ENCODE measurements around the gene MAGI3.
"Not testable (repeated sequence)": the region's sequence is repeated elsewhere in the genome, so short reads cannot be mapped to it uniquely, and the experiment has no call there.

The MAGI3 gene

GRCh38 chr1:113541106-113541505, 150.8 kb downstream of the MAGI3 start:
- H2AFZ ChIP-seq (ENCODE audit: low read length, unreplicated experiment), result no peak overlapping the region
- H3K36me3 ChIP-seq (ENCODE audit: insufficient read depth, low read length), result no peaks in the 10 kb centered on the region
- H3K4me1 ChIP-seq (ENCODE audit: control insufficient read depth, insufficient read depth, low read length, unreplicated experiment), result peaks cover 19% of the 10 kb centered on the region
- H3K27me3 ChIP-seq (ENCODE audit: insufficient read depth, low read length), result no peaks in the 10 kb centered on the region
- no peak overlapping the region for H3K27ac ChIP-seq (ENCODE audit: low read depth, low read length)
- H3K79me2 ChIP-seq (ENCODE audit: control insufficient read depth, insufficient read depth, low read length, unreplicated experiment), result peaks cover 8% of the 10 kb centered on the region
- no peak overlapping the region for H3K4me3 ChIP-seq (ENCODE audit: low read depth, low read length)

DNA sequence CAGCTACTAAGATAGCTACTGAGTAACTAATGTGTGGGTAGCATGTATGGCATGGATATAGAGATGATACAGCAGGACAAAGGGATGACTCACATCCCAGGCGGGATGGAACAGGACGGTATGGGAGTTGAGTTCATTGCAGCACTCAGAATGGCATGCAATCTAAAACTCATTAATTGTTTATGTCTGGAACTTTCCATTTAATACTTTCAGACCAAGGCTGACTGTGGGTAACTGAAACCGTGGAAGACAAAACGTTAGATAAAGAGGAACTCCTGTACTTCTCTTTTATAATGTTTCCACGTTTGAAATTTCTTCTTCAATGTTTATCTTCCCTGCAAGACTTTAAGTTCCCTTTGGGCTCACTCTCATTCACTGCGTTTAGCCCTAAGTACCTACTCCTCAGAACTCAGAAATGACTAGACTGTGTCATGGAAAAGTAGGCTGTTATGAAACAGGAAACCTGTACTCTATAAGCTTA, 151.9 kb downstream of the MAGI3 start:
- H3K4me1 ChIP-seq (ENCODE audit: control insufficient read depth, insufficient read depth, low read length, unreplicated experiment), result peaks cover 16% of the 10 kb centered on the region
- H3K79me2 ChIP-seq (ENCODE audit: control insufficient read depth, insufficient read depth, low read length, unreplicated experiment), result peaks cover 4% of the 10 kb centered on the region
- H3K4me3 ChIP-seq (ENCODE audit: low read depth, low read length), result no peak overlapping the region
- no peaks in the 10 kb centered on the region for H3K27me3 ChIP-seq (ENCODE audit: insufficient read depth, low read length)
- no peaks in the 10 kb centered on the region for H3K36me3 ChIP-seq (ENCODE audit: insufficient read depth, low read length)
- H2AFZ ChIP-seq (ENCODE audit: low read length, unreplicated experiment), result peak overlapping the region; percentile 41
- H3K27ac ChIP-seq (ENCODE audit: low read depth, low read length), result peak overlapping the region; percentile 75

DNA sequence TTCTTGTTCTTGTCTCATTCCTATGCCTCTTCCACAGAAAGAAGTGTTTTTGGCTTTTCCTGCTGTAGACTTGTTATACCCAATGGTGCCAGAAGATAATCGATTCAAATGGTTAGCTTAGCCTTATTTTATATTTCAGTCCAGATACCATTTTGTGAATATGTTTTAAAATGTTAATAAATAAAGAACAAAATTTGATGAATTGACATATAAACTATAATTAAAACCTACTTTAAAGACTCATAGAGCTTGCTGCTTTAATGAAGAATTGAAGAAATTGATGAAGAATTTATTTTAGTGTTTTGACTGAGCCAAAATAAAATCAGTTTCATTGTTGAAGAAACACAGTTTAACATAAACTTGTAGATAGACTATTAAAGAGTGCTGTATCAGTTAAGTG, 152.8 kb downstream of the MAGI3 start:
- Histone ChIP-seq H3K4me3 (ENCODE audit: low read depth, low read length) (no peak overlapping the region), H3K36me3 (ENCODE audit: insufficient read depth, low read length) (no peaks in the 10 kb centered on the region), H2AFZ (ENCODE audit: low read length, unreplicated experiment) (no peak overlapping the region), H3K79me2 (ENCODE audit: control insufficient read depth, insufficient read depth, low read length, unreplicated experiment) (peaks cover 3% of the 10 kb centered on the region), H3K27ac (ENCODE audit: low read depth, low read length) (no peak overlapping the region), H3K4me1 (ENCODE audit: control insufficient read depth, insufficient read depth, low read length, unreplicated experiment) (peaks cover 16% of the 10 kb centered on the region), H3K27me3 (ENCODE audit: insufficient read depth, low read length) (no peaks in the 10 kb centered on the region)

DNA sequence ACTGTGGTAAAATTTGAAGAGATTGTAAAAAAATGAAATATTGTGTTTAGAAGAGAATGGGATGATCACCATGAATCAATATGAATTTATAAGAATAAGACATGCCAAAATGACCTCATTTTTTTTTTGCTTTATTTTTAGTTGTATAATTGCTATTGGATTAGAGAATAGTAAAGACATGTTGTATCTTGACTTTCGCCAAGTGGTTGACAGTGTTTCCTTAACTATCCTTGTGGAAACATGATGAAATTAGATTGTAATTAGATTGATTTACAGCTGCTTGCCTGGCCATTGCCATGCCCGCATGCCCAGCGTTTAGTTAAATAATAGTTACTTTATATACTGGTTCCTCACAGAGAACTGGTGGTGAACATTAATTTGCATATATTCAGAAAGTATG, 154.9 kb downstream of the MAGI3 start:
- no peaks in the 10 kb centered on the region for H3K27me3 ChIP-seq (ENCODE audit: insufficient read depth, low read length)
- peaks cover 15% of the 10 kb centered on the region for H3K4me1 ChIP-seq (ENCODE audit: control insufficient read depth, insufficient read depth, low read length, unreplicated experiment)
- H3K27ac ChIP-seq (ENCODE audit: low read depth, low read length), result no peak overlapping the region
- no peaks in the 10 kb centered on the region for H3K36me3 ChIP-seq (ENCODE audit: insufficient read depth, low read length)
- H3K79me2 ChIP-seq (ENCODE audit: control insufficient read depth, insufficient read depth, low read length, unreplicated experiment), result peaks cover 3% of the 10 kb centered on the region
- H2AFZ ChIP-seq (ENCODE audit: low read length, unreplicated experiment), result no peak overlapping the region
- no peak overlapping the region for H3K4me3 ChIP-seq (ENCODE audit: low read depth, low read length)

- Histone ChIP-seq H3K4me3 (ENCODE audit: low read depth, low read length) (no peak overlapping the region), H3K4me1 (ENCODE audit: control insufficient read depth, insufficient read depth, low read length, unreplicated experiment) (peaks cover 13% of the 10 kb centered on the region), H3K27ac (ENCODE audit: low read depth, low read length) (no peak overlapping the region), H2AFZ (ENCODE audit: low read length, unreplicated experiment) (no peak overlapping the region), H3K27me3 (ENCODE audit: insufficient read depth, low read length) (no peaks in the 10 kb centered on the region), H3K36me3 (ENCODE audit: insufficient read depth, low read length) (no peaks in the 10 kb centered on the region), H3K79me2 (ENCODE audit: control insufficient read depth, insufficient read depth, low read length, unreplicated experiment) (peaks cover 3% of the 10 kb centered on the region)
These were observed 155.3 kb downstream of the MAGI3 start for GRCh38 chr1:113545626-113546025.

GRCh38 chr1:113551728-113552127, 161.4 kb downstream of the MAGI3 start:
- 0 out of 2 replicates have a peak overlapping the region, but pooled peaks have one; percentile 19 for H3K27ac ChIP-seq (ENCODE audit: low read depth, low read length)
- no peak overlapping the region for H3K4me3 ChIP-seq (ENCODE audit: low read depth, low read length)
- peaks cover 14% of the 10 kb centered on the region for H3K4me1 ChIP-seq (ENCODE audit: control insufficient read depth, insufficient read depth, low read length, unreplicated experiment)
- H3K79me2 ChIP-seq (ENCODE audit: control insufficient read depth, insufficient read depth, low read length, unreplicated experiment), result no peaks in the 10 kb centered on the region
- H2AFZ ChIP-seq (ENCODE audit: low read length, unreplicated experiment), result no peak overlapping the region
- H3K27me3 ChIP-seq (ENCODE audit: insufficient read depth, low read length), result no peaks in the 10 kb centered on the region
- no peaks in the 10 kb centered on the region for H3K36me3 ChIP-seq (ENCODE audit: insufficient read depth, low read length)

GRCh38 chr1:113552244-113552643, 161.9 kb downstream of the MAGI3 start:
- Histone ChIP-seq H3K79me2 (ENCODE audit: control insufficient read depth, insufficient read depth, low read length, unreplicated experiment) (no peaks in the 10 kb centered on the region), H3K4me1 (ENCODE audit: control insufficient read depth, insufficient read depth, low read length, unreplicated experiment) (peaks cover 14% of the 10 kb centered on the region), H3K27me3 (ENCODE audit: insufficient read depth, low read length) (no peaks in the 10 kb centered on the region), H3K36me3 (ENCODE audit: insufficient read depth, low read length) (no peaks in the 10 kb centered on the region), H3K27ac (ENCODE audit: low read depth, low read length) (0 out of 2 replicates have a peak overlapping the region, but pooled peaks have one; percentile 19), H3K4me3 (ENCODE audit: low read depth, low read length) (no peak overlapping the region), H2AFZ (ENCODE audit: low read length, unreplicated experiment) (no peak overlapping the region)

GRCh38 chr1:113557187-113557586, 166.9 kb downstream of the MAGI3 start:
- Histone ChIP-seq H3K4me3 (ENCODE audit: low read depth, low read length) (no peak overlapping the region), H3K27me3 (ENCODE audit: insufficient read depth, low read length) (no peaks in the 10 kb centered on the region), H2AFZ (ENCODE audit: low read length, unreplicated experiment) (no peak overlapping the region), H3K4me1 (ENCODE audit: control insufficient read depth, insufficient read depth, low read length, unreplicated experiment) (peaks cover 4% of the 10 kb centered on the region), H3K79me2 (ENCODE audit: control insufficient read depth, insufficient read depth, low read length, unreplicated experiment) (no peaks in the 10 kb centered on the region), H3K27ac (ENCODE audit: low read depth, low read length) (no peak overlapping the region), H3K36me3 (ENCODE audit: insufficient read depth, low read length) (0 out of 2 replicates have a peak, but pooled peaks cover 8% of the 10 kb centered on the region)

DNA sequence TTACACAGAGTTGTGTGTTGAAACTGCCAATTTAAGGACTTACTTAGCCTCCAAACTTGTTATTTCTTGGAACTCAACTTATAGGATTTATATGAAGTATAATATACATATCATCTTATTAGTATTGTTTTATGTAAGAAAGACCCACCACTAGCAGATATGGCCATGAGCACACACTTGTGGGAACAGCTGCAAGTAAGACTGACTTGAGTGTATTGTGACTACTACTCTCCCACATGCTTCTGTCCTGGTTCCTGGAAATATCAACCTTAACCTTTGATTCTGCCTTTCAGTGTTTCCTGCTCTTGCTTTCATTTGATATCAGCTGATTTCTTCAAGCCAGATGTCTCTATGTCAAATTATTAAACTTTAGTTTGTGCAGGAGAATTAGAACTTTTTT, 175.3 kb downstream of the MAGI3 start:
- Histone ChIP-seq H3K79me2 (ENCODE audit: control insufficient read depth, insufficient read depth, low read length, unreplicated experiment) (no peaks in the 10 kb centered on the region), H3K4me3 (ENCODE audit: low read depth, low read length) (no peak overlapping the region), H3K27ac (ENCODE audit: low read depth, low read length) (no peak overlapping the region), H3K27me3 (ENCODE audit: insufficient read depth, low read length) (no peaks in the 10 kb centered on the region), H3K4me1 (ENCODE audit: control insufficient read depth, insufficient read depth, low read length, unreplicated experiment) (no peaks in the 10 kb centered on the region), H3K36me3 (ENCODE audit: insufficient read depth, low read length) (peaks cover 2% of the 10 kb centered on the region; the same call in 1 of the 2 replicates), H2AFZ (ENCODE audit: low read length, unreplicated experiment) (no peak overlapping the region)

DNA sequence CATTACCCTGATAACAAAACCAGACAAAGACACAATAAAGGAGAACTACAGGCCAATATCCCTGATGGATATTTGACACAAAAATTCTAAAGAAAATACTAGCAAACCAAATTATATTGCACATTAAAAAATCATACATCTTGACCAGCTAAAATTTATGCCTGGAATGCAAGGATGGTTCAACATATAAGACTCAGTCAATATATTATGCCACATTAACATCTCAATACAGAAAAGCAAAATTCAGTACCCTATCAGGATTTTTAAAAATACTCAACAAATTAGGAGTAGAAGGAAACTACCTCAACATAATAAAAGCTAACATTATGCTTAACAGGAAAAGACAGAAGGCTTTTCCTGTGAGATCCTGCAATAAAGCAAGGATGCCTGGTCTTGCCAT, 177.1 kb downstream of the MAGI3 start:
- Histone ChIP-seq H3K4me1 (ENCODE audit: control insufficient read depth, insufficient read depth, low read length, unreplicated experiment) (no peaks in the 10 kb centered on the region), H3K27me3 (ENCODE audit: insufficient read depth, low read length) (no peaks in the 10 kb centered on the region), H3K79me2 (ENCODE audit: control insufficient read depth, insufficient read depth, low read length, unreplicated experiment) (no peaks in the 10 kb centered on the region), H3K4me3 (ENCODE audit: low read depth, low read length) (no peak overlapping the region), H3K36me3 (ENCODE audit: insufficient read depth, low read length) (peaks cover 2% of the 10 kb centered on the region; the same call in 1 of the 2 replicates), H3K27ac (ENCODE audit: low read depth, low read length) (no peak overlapping the region), H2AFZ (ENCODE audit: low read length, unreplicated experiment) (no peak overlapping the region)

GRCh38 chr1:113575744-113576260, 185.5 kb downstream of the MAGI3 start:
- H3K79me2 ChIP-seq (ENCODE audit: control insufficient read depth, insufficient read depth, low read length, unreplicated experiment); H3K36me3 ChIP-seq (ENCODE audit: insufficient read depth, low read length); H3K27me3 ChIP-seq (ENCODE audit: insufficient read depth, low read length); H3K4me1 ChIP-seq (ENCODE audit: control insufficient read depth, insufficient read depth, low read length, unreplicated experiment); H3K27ac ChIP-seq (ENCODE audit: low read depth, low read length); H3K4me3 ChIP-seq (ENCODE audit: low read depth, low read length); H2AFZ ChIP-seq (ENCODE audit: low read length, unreplicated experiment): not testable (repeated sequence)
